Neural progenitor cell (in vitro differentiated cells): ENCODE data around the gene XPO4. TPM values are rescaled to one million over a fixed set of nuclear protein-coding genes. Genes with fewer than 3 reads are reported as not detected.
A peak's percentile ranks its signal among the peaks of the same experiment; 100 is the strongest.

Experiments
- DNase-seq: peaks from one replicate; pipeline ENCODE4 v3.0.0-alpha.2; 2016; ENCODE audit warnings: low spot score
- H2AFZ ChIP-seq: fragments of 200-600 bp; sonication (generic); replicated peaks from 2 replicates; pipeline ENCODE4 v1.6.1; 2016; ENCODE audit warnings: antibody characterized with exemption
- H3F3A ChIP-seq: fragments of 200-600 bp; sonication (generic); 2 replicates; pipeline ENCODE4 v1.6.1; 2016; ENCODE audit warnings: antibody characterized with exemption, low read depth
- H3K27ac ChIP-seq: fragments of 200-600 bp; sonication (generic); 2 replicates; pipeline ENCODE4 v1.5.1; 2016; ENCODE audit warnings: mild to moderate bottlenecking
- H3K27me3 ChIP-seq: fragments of 200-600 bp; sonication (generic); 2 replicates; pipeline ENCODE4 v1.6.1; 2016; ENCODE audit warnings: mild to moderate bottlenecking, moderate library complexity
- H3K36me3 ChIP-seq: fragments of 200-600 bp; sonication (generic); 2 replicates; pipeline ENCODE4 v1.5.1; 2016
- H3K4me1 ChIP-seq: fragments of 200-600 bp; sonication (generic); 2 replicates; pipeline ENCODE4 v1.6.1; 2016; ENCODE audit warnings: mixed run types
- H3K4me2 ChIP-seq: fragments of 200-600 bp; sonication (generic); 2 replicates; pipeline ENCODE4 v1.6.1; 2016
- H3K4me3 ChIP-seq: fragments of 200-600 bp; sonication (generic); 2 replicates; pipeline ENCODE4 v1.5.1; 2016
- H3K79me2 ChIP-seq: fragments of 200-600 bp; sonication (generic); 2 replicates; pipeline ENCODE4 v1.6.1; 2016; ENCODE audit warnings: low read depth
- H3K9ac ChIP-seq: fragments of 200-600 bp; sonication (generic); 2 replicates; pipeline ENCODE4 v1.6.1; 2016
- H3K9me3 ChIP-seq: fragments of 200-600 bp; sonication (generic); 2 replicates; pipeline ENCODE4 v1.5.1; 2016; ENCODE audit warnings: low read depth
- H4K20me1 ChIP-seq: fragments of 200-600 bp; sonication (generic); 2 replicates; pipeline ENCODE4 v1.6.1; 2016; ENCODE audit warnings: low read depth
- H3K27ac Mint-ChIP-seq: 3 replicates; pipeline ENCODE4 v1.8.0; 2021; ENCODE audit warnings: mixed read lengths
- H3K27me3 Mint-ChIP-seq: 2 replicates; pipeline ENCODE4 v1.8.0; 2022; ENCODE audit warnings: low read depth, mild to moderate bottlenecking, inconsistent platforms, moderate library complexity, mixed read lengths; ENCODE audit not compliant: insufficient read depth
- H3K36me3 Mint-ChIP-seq: 3 replicates; pipeline ENCODE4 v1.8.0; 2021; ENCODE audit warnings: mixed read lengths
- H3K4me1 Mint-ChIP-seq: 3 replicates; pipeline ENCODE4 v1.8.0; 2021; ENCODE audit warnings: mixed read lengths
- H3K4me3 Mint-ChIP-seq: 3 replicates; pipeline ENCODE4 v1.8.0; 2021; ENCODE audit warnings: mild to moderate bottlenecking, moderate library complexity, mixed read lengths
- H3K9me3 Mint-ChIP-seq: 3 replicates; pipeline ENCODE4 v1.8.0; 2020; ENCODE audit warnings: mixed read lengths
- CTCF ChIP-seq: fragments of 200-600 bp; sonication (generic); IDR thresholded peaks from 2 replicates; pipeline ENCODE4 v1.5.1; 2017; ENCODE audit warnings: antibody characterized with exemption, mild to moderate bottlenecking
- EZH2 ChIP-seq: fragments of 200-600 bp; sonication (generic); IDR thresholded peaks from 2 replicates; pipeline ENCODE4 v1.6.1; 2017; ENCODE audit warnings: antibody characterized with exemption, mild to moderate bottlenecking, moderate library complexity
- EZH2phosphoT487 ChIP-seq: fragments of 200-600 bp; sonication (generic); IDR thresholded peaks from 2 replicates; pipeline ENCODE4 v1.6.1; 2017; ENCODE audit warnings: antibody characterized with exemption
- total RNA-seq: library from RNA; depleted of rRNA; stranded (reverse); fragments of >200 nt; gene quantifications from 2 replicates; pipeline ENCODE4 v1.2.3, GENCODE V29; 2015; ENCODE audit warnings: low replicate concordance

Gene XPO4
- total RNA-seq, 1 donor from 2014 or later = 44.9 TPM

- no peak for TF ChIP-seq EZH2
- TF ChIP-seq EZH2phosphoT487 = no peak
- TF ChIP-seq CTCF = no peak
- peaks cover 6% of the 10 kb centered on the region for H3F3A ChIP-seq
- no peak overlapping the region for H3K9ac ChIP-seq
- Mint-ChIP-seq H3K4me1 (peaks cover 12% of the 10 kb centered on the region), H3K27me3 (peaks cover 4% of the 10 kb centered on the region), H3K4me3 (no peak overlapping the region), H3K27ac (no peak overlapping the region), H3K36me3 (peaks cover under 1% of the 10 kb centered on the region), H3K9me3 (no peaks in the 10 kb centered on the region)
- no peak for DNase-seq
- H3K79me2 ChIP-seq = peaks cover 26% of the 10 kb centered on the region
- H2AFZ ChIP-seq = no peak overlapping the region
- H3K4me2 ChIP-seq = no peak overlapping the region
- no peak overlapping the region for H3K4me3 ChIP-seq
- no peak overlapping the region for H3K27ac ChIP-seq
- H3K36me3 ChIP-seq = no peaks in the 10 kb centered on the region
- H3K4me1 ChIP-seq = peaks cover 7% of the 10 kb centered on the region
- H3K27me3 ChIP-seq = no peaks in the 10 kb centered on the region
- no peaks in the 10 kb centered on the region for H3K9me3 ChIP-seq
- H4K20me1 ChIP-seq = no peaks in the 10 kb centered on the region
Measured at GRCh38 chr13:20904908-20905307, 2.4 kb upstream of the XPO4 start.

DNA sequence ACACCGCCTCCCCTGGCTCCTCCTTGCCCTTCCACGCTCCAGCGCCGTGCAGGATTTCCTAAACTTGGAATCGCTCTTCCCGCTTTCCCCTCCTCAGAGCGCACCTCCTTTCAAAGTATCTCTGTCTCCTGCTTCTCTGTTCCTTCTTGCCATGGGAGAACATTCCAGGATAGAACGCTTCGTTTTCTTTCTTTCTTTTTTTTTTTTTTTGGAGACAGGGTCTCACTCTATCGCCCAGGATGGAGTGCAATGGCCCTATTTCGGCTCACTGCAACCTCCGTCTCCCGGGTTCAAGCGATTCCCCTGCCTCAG, 574 bp upstream of the XPO4 start:
- Mint-ChIP-seq H3K4me1 (peaks cover 12% of the 10 kb centered on the region), H3K4me3 (peak overlapping the region; percentile 91), H3K9me3 (no peaks in the 10 kb centered on the region), H3K27ac (peak overlapping the region; percentile 97), H3K27me3 (peaks cover 4% of the 10 kb centered on the region), H3K36me3 (peaks cover 7% of the 10 kb centered on the region)
- peak overlapping the region; percentile 85 for H3K9ac ChIP-seq
- H2AFZ ChIP-seq = peak overlapping the region; percentile 93
- peaks cover 7% of the 10 kb centered on the region for H3K4me1 ChIP-seq
- H3K79me2 ChIP-seq = peaks cover 44% of the 10 kb centered on the region
- H3F3A ChIP-seq = peaks cover 6% of the 10 kb centered on the region
- peak overlapping the region; percentile 86 for H3K27ac ChIP-seq
- TF ChIP-seq CTCF (no peak), EZH2 (no peak), EZH2phosphoT487 (no peak)
- peak overlapping the region; percentile 86 for H3K4me3 ChIP-seq
- no peaks in the 10 kb centered on the region for H3K27me3 ChIP-seq
- peak overlapping the region; percentile 92 for H3K4me2 ChIP-seq
- H3K9me3 ChIP-seq = no peaks in the 10 kb centered on the region
- H4K20me1 ChIP-seq = no peaks in the 10 kb centered on the region
- DNase-seq = no peak
- H3K36me3 ChIP-seq = no peaks in the 10 kb centered on the region

DNA sequence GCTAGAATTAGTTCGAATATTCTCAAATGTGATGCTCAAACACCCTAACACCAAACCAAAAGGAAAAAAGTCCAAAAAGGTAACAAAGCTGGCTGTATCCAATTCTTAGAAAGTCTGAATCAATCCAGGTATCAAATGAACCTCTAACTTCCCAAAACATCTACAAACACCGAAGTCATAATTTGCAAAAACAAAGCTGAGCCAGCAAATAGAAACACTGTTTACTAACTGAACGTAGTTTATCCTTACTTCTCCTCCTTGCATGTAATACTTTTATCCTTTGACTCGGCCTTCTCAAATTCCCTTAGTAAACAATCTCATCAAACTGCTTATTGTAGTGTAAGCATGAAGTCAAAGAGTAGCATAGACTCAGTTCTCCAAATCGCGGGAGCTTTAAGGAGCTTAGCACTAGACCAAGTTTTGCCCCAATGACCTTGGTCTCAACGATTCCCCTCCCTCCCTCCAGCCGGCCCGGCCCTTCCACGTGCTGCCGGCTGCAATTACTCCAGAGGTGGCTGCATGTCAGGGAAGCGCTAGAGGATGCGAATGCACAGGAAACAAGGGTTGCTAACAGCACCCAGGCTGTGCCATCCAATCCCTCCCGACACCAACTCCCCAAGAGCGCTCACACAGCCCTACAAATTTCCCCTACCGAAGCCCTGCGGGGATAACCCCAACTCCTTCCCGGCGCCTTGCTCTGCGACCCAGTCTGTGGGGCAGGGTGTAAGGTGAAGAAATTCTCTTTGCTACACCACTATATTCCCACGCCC, 693 bp downstream of the XPO4 start:
- no peaks in the 10 kb centered on the region for H3K27me3 ChIP-seq
- H3K36me3 Mint-ChIP-seq = peaks cover 7% of the 10 kb centered on the region
- peaks cover 12% of the 10 kb centered on the region for H3K4me1 Mint-ChIP-seq
- no peaks in the 10 kb centered on the region for H3K9me3 ChIP-seq
- peak overlapping the region; percentile 84 for H3K9ac ChIP-seq
- peak; percentile 52 for DNase-seq
- peaks cover 7% of the 10 kb centered on the region for H3F3A ChIP-seq
- H3K27me3 Mint-ChIP-seq = peaks cover 4% of the 10 kb centered on the region
- H3K27ac Mint-ChIP-seq = peak overlapping the region; percentile 90
- peaks cover 57% of the 10 kb centered on the region for H3K79me2 ChIP-seq
- TF ChIP-seq EZH2 (peak; percentile 25), EZH2phosphoT487 (no peak)
- H3K9me3 Mint-ChIP-seq = no peaks in the 10 kb centered on the region
- H2AFZ ChIP-seq = peak overlapping the region; percentile 93
- no peaks in the 10 kb centered on the region for H3K36me3 ChIP-seq
- peak overlapping the region; percentile 92 for H3K4me2 ChIP-seq
- H3K27ac ChIP-seq = peak overlapping the region; percentile 86
- peak overlapping the region; percentile 86 for H3K4me3 ChIP-seq
- H3K4me1 ChIP-seq = peaks cover 7% of the 10 kb centered on the region
- peak overlapping the region; percentile 98 for H3K4me3 Mint-ChIP-seq
- no peaks in the 10 kb centered on the region for H4K20me1 ChIP-seq

DNA sequence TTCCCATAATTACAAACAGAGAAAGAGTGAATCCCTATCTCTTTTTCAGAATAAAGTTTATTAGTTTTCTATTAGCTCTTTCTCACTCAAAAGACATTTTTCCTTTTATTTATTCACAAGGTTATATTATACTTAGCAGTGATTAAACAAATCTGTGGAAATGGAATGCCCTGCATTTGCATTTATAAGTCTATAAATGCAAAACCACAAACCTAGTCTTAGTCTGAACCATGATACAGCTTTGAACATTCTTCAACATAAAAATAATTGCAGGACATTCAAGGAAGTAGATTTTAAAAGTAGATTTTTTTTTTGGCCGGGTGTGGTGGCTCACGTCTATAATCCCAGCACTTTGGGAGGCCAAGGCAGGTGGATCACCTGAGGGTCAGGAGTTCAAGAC, 8.3 kb downstream of the XPO4 start:
- Histone ChIP-seq H3K9ac (no peak overlapping the region), H3K36me3 (no peaks in the 10 kb centered on the region), H3K27me3 (no peaks in the 10 kb centered on the region), H2AFZ (no peak overlapping the region), H4K20me1 (peaks cover 24% of the 10 kb centered on the region), H3K4me3 (no peak overlapping the region), H3K4me1 (no peaks in the 10 kb centered on the region), H3F3A (peaks cover 6% of the 10 kb centered on the region), H3K79me2 (peaks cover 100% of the 10 kb centered on the region), H3K4me2 (no peak overlapping the region), H3K27ac (no peak overlapping the region), H3K9me3 (no peaks in the 10 kb centered on the region)
- no peak for DNase-seq
- Mint-ChIP-seq H3K36me3 (peaks cover 1% of the 10 kb centered on the region), H3K9me3 (no peaks in the 10 kb centered on the region), H3K4me3 (no peak overlapping the region), H3K27me3 (no peaks in the 10 kb centered on the region), H3K27ac (no peak overlapping the region), H3K4me1 (no peaks in the 10 kb centered on the region)
- TF ChIP-seq CTCF (no peak), EZH2phosphoT487 (no peak), EZH2 (no peak)
